HG03354 (cell line): ENCODE data around the gene OR7C2.

Experiments
- ATAC-seq: cut with Tn5 transposase; IDR thresholded peaks from one replicate; pipeline ENCODE4 v1.9.1; 2021; ENCODE audit warnings: mild to moderate bottlenecking; ENCODE audit not compliant: unreplicated experiment, poor library complexity, severe bottlenecking

Gene OR7C2

GRCh38 chr19:14977128-14977527 lies 35.8 kb downstream of the OR7C2 start:
- no peak for ATAC-seq

GRCh38 chr19:14978161-14978776 lies 37.0 kb downstream of the OR7C2 start:
- ATAC-seq, result no peak

GRCh38 chr19:14979476-14980255 lies 38.4 kb downstream of the OR7C2 start, which contains the start of gene SLC1A6:
TSS of gene SLC1A6 (minus strand) at chr19:14979864. CDS start at chr19:14972910, 6,954 bp downstream.
- ATAC-seq, result no peak

- ATAC-seq, result no peak
These were observed 43.8 kb downstream of the OR7C2 start for GRCh38 chr19:14985133-14985532.
